ENCODE results near the gene MANBA. TPM values are rescaled to one million over a fixed set of nuclear protein-coding genes. Genes with fewer than 3 reads are reported as not detected.
"Not testable (repeated sequence)": the region's sequence is repeated elsewhere in the genome, so short reads cannot be mapped to it uniquely, and the experiment has no call there.

MANBA gene
- total RNA-seq, 4 donors from 2014 or later, result 10.4 to 21.7 (median 15.1) TPM

GRCh38 chr4:102758241-102759160 is 2.3 kb downstream of the MANBA start:
- H3K4me1 ChIP-seq, result peaks cover 0 to 18% (median 11%) of the 10 kb centered on the region in 3 donors
- no peak for DNase-seq
- no peak overlapping the region for H3K27ac ChIP-seq
- no peaks in the 10 kb centered on the region for H3K36me3 ChIP-seq
- TF ChIP-seq CTCF (IDR thresholded peaks at IDR 0.05) (no peak), POLR2A (IDR thresholded peaks at IDR 0.05) (no peak)
- WGBS, 2 donors, result 84 to 88% methylated on average over 11 of the region's 11 CpGs
- H3K4me3 ChIP-seq, result no peak overlapping the region
- no peaks in the 10 kb centered on the region for H3K27me3 ChIP-seq
- intact Hi-C loops (cut with DNase I), result no loop called here
- no peaks in the 10 kb centered on the region for H3K9me3 ChIP-seq

- Histone ChIP-seq H3K36me3 (no peaks in the 10 kb centered on the region), H3K27me3 (no peaks in the 10 kb centered on the region), H3K4me1 (peaks cover 0 to 18% (median 11%) of the 10 kb centered on the region in 3 donors), H3K4me3 (no peak overlapping the region), H3K9me3 (no peaks in the 10 kb centered on the region), H3K27ac (no peak overlapping the region)
- 53 to 75% methylated on average over 1 of the region's 1 CpG for WGBS, 2 donors
- TF ChIP-seq CTCF (IDR thresholded peaks at IDR 0.05) (no peak), POLR2A (IDR thresholded peaks at IDR 0.05) (no peak)
- DNase-seq, result no peak
- intact Hi-C loops (cut with DNase I), result no loop called here
These were observed 3.1 kb downstream of the MANBA start for GRCh38 chr4:102757681-102758080.

GRCh38 chr4:102754044-102754443 is 6.7 kb downstream of the MANBA start:
- no peaks in the 10 kb centered on the region for H3K4me1 ChIP-seq
- no peaks in the 10 kb centered on the region for H3K9me3 ChIP-seq
- no peaks in the 10 kb centered on the region for H3K36me3 ChIP-seq
- 86 to 87% methylated on average over 2 of the region's 2 CpGs for WGBS, 2 donors
- H3K4me3 ChIP-seq, result no peak overlapping the region
- no peak for DNase-seq
- TF ChIP-seq POLR2A (IDR thresholded peaks at IDR 0.05), result no peak
- no peak for TF ChIP-seq CTCF (IDR thresholded peaks at IDR 0.05)
- intact Hi-C loops (cut with DNase I), result no loop called here
- H3K27me3 ChIP-seq, result no peaks in the 10 kb centered on the region
- no peak overlapping the region for H3K27ac ChIP-seq

- 81 to 87% methylated on average over 4 of the region's 4 CpGs for WGBS, 2 donors
These were observed 8.8 kb downstream of the MANBA start for GRCh38 chr4:102751941-102752340.

GRCh38 chr4:102743352-102743751 is 17.4 kb downstream of the MANBA start:
- H3K27me3 ChIP-seq; DNase-seq; H3K4me1 ChIP-seq; intact Hi-C loops (cut with DNase I); H3K36me3 ChIP-seq; H3K9me3 ChIP-seq; H3K4me3 ChIP-seq; H3K27ac ChIP-seq: not testable (repeated sequence)
- WGBS, 2 donors, result 40 to 100% methylated on average over 1 to 2 of the region's 4 CpGs

More at GRCh38 chr4:102751941-102752340, 8.8 kb downstream of the MANBA start:
- H3K27ac ChIP-seq, result no peak overlapping the region
- TF ChIP-seq POLR2A (IDR thresholded peaks at IDR 0.05) (no peak), CTCF (IDR thresholded peaks at IDR 0.05) (no peak)
- no peaks in the 10 kb centered on the region for H3K9me3 ChIP-seq
- H3K36me3 ChIP-seq, result no peaks in the 10 kb centered on the region
- H3K4me1 ChIP-seq, result no peaks in the 10 kb centered on the region
- H3K4me3 ChIP-seq, result no peak overlapping the region
- H3K27me3 ChIP-seq, result no peaks in the 10 kb centered on the region
- intact Hi-C loops (cut with DNase I), result no loop called here
- no peak for DNase-seq

- intact Hi-C loops (cut with DNase I); DNase-seq; H3K9me3 ChIP-seq; H3K36me3 ChIP-seq; H3K4me1 ChIP-seq; H3K4me3 ChIP-seq; H3K27me3 ChIP-seq; H3K27ac ChIP-seq: not testable (repeated sequence)
- WGBS, 2 donors, result 87 to 89% methylated on average over 2 of the region's 2 CpGs
These were observed 22.0 kb downstream of the MANBA start for GRCh38 chr4:102738802-102739201.

Measured in esophagus squamous epithelium (tissue), 5 donors.